ENCODE data around the gene PAX5.

The PAX5 gene

DNA sequence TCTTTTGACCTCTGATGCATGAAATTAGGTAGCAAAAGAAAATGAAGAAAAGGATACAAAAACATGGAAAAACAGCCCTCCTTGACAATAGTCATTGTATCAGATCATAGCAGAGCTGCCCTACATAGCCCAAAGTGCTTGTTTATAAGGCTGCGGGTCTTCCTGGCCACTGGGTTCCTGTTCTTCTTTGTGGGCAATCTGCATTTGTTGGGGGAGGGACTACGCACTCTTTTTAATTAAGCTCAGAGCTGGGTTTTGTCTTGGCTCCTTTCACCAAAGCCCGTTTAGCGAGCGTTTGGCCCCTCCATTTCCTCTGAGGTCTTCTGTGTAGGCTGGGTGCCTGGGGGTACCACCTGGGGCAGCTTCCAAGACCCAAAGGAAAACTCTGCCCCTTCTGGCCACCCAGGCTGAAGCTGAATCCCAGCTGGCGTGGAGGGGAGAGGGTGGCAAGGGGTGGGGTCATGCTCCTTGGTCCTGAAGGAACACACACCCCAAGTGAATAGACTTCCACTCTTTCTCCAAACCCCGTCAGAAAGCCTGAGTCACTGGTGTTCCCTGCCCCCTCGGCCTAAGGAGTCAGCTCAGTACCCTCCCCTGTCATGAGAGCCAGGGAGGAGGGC lies 6.5 kb upstream of the PAX5 start:
- Histone ChIP-seq H3K4me3 (ENCODE audit: low read depth in 1 of 2, low read length in 2 of 2) (no peak overlapping the region), H3K9ac (ENCODE audit: low read depth, low read length) (no peak overlapping the region), H2AFZ (ENCODE audit: low read depth, low read length) (no peak overlapping the region), H3K36me3 (ENCODE audit: insufficient read depth, low read length) (no peaks in the 10 kb centered on the region), H3K27me3 (ENCODE audit: insufficient read depth, low read length, poor library complexity) (peaks cover 22% of the 10 kb centered on the region), H3K27ac (ENCODE audit: low read length) (no peak overlapping the region), H3K4me1 (ENCODE audit: insufficient read depth, low read length) (peaks cover 9% of the 10 kb centered on the region), H3K9me3 (ENCODE audit: insufficient read depth, low read length, severe bottlenecking) (no peaks in the 10 kb centered on the region), H3K4me2 (ENCODE audit: insufficient read depth, low read length) (no peak overlapping the region), H4K20me1 (ENCODE audit: insufficient read depth, low read length) (no peaks in the 10 kb centered on the region), H3K79me2 (ENCODE audit: insufficient read depth, low read length) (no peaks in the 10 kb centered on the region)
- DNase-seq (no peak), ATAC-seq (ENCODE audit: insufficient read depth, low read depth) (no peak)
- TF ChIP-seq, protein P1, sequence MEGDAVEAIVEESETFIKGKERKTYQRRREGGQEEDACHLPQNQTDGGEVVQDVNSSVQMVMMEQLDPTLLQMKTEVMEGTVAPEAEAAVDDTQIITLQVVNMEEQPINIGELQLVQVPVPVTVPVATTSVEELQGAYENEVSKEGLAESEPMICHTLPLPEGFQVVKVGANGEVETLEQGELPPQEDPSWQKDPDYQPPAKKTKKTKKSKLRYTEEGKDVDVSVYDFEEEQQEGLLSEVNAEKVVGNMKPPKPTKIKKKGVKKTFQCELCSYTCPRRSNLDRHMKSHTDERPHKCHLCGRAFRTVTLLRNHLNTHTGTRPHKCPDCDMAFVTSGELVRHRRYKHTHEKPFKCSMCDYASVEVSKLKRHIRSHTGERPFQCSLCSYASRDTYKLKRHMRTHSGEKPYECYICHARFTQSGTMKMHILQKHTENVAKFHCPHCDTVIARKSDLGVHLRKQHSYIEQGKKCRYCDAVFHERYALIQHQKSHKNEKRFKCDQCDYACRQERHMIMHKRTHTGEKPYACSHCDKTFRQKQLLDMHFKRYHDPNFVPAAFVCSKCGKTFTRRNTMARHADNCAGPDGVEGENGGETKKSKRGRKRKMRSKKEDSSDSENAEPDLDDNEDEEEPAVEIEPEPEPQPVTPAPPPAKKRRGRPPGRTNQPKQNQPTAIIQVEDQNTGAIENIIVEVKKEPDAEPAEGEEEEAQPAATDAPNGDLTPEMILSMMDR (IDR thresholded peaks at IDR 0.05; ENCODE audit: borderline replicate concordance, extremely low read depth, low read length, poor library complexity, severe bottlenecking) = no peak
- no peak for TF ChIP-seq EZH2 (IDR thresholded peaks at IDR 0.05; ENCODE audit: borderline replicate concordance, low read depth, low read length, severe bottlenecking)

DNA sequence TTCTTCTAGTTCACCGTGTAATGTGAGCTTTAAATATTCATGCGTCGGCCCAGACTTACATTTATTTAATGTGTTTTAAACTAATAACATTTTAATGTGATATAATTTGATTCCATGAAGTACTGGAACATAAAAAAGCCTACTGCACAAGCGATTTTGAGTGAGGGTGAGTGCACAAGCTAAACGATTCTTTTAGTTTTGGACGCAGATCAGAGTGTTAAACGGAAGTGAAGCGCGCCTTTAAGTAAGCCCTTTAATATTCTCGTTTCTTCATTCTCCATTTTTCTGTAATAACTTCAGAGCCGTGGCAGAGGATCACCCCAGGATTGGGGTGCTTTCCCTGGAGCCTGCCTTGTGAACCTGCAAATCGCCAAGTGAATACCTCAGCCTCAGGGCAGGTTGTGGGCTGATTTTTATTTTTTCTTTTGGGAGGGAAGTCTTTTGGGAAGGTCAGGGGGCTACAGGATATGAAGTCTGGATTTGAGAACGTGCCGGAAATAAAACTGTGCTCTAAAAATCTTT lies 4.9 kb upstream of the PAX5 start:
- H3K27me3 ChIP-seq (ENCODE audit: insufficient read depth, low read length, poor library complexity) = peaks cover 24% of the 10 kb centered on the region
- no peak overlapping the region for H2AFZ ChIP-seq (ENCODE audit: low read depth, low read length)
- no peak overlapping the region for H3K4me3 ChIP-seq (ENCODE audit: low read depth in 1 of 2, low read length in 2 of 2)
- no peak for DNase-seq
- H3K9ac ChIP-seq (ENCODE audit: low read depth, low read length) = no peak overlapping the region
- no peak for ATAC-seq (ENCODE audit: insufficient read depth, low read depth)
- no peak overlapping the region for H3K27ac ChIP-seq (ENCODE audit: low read length)
- no peak overlapping the region for H3K4me2 ChIP-seq (ENCODE audit: insufficient read depth, low read length)
- H4K20me1 ChIP-seq (ENCODE audit: insufficient read depth, low read length) = no peaks in the 10 kb centered on the region
- peaks cover 9% of the 10 kb centered on the region for H3K4me1 ChIP-seq (ENCODE audit: insufficient read depth, low read length)
- no peaks in the 10 kb centered on the region for H3K36me3 ChIP-seq (ENCODE audit: insufficient read depth, low read length)
- TF ChIP-seq, protein P1 (IDR thresholded peaks at IDR 0.05; ENCODE audit: borderline replicate concordance, extremely low read depth, low read length, poor library complexity, severe bottlenecking) = no peak
- no peak for TF ChIP-seq EZH2 (IDR thresholded peaks at IDR 0.05; ENCODE audit: borderline replicate concordance, low read depth, low read length, severe bottlenecking)
- no peaks in the 10 kb centered on the region for H3K79me2 ChIP-seq (ENCODE audit: insufficient read depth, low read length)
- no peaks in the 10 kb centered on the region for H3K9me3 ChIP-seq (ENCODE audit: insufficient read depth, low read length, severe bottlenecking)

DNA sequence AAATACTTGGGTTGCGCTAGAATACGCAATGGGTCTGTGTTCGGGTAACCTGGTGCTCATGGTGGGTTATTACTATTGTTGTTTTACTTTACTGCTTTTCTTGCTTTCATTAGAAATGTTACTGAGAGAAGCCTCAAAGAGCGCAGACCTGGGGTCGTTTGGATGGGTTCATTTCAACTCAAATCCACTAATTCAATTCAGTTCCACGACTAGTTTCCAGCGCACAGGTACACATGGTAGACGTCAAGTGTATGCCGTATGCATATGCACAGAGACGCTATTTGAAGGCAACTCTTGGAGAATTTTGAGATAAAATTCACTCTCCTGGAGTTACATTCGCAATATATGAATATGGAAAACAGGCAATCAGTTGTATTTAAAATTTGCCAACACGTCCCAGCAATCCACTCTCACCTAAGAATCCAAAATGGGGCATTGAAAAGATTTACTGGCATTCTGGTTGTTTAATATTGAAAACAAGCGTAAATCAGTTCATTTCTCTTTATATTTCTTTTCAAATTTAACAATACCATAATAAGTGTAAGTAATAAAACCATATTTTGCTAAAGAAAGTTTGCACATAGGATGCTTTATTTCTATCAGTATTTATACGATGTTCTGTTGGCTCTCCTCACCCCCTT lies 4.4 kb upstream of the PAX5 start:
- H3K27ac ChIP-seq (ENCODE audit: low read length) = no peak overlapping the region
- no peak overlapping the region for H3K4me2 ChIP-seq (ENCODE audit: insufficient read depth, low read length)
- no peaks in the 10 kb centered on the region for H3K79me2 ChIP-seq (ENCODE audit: insufficient read depth, low read length)
- H4K20me1 ChIP-seq (ENCODE audit: insufficient read depth, low read length) = no peaks in the 10 kb centered on the region
- DNase-seq (no peak), ATAC-seq (ENCODE audit: insufficient read depth, low read depth) (no peak)
- TF ChIP-seq EZH2 (IDR thresholded peaks at IDR 0.05; ENCODE audit: borderline replicate concordance, low read depth, low read length, severe bottlenecking) = no peak
- TF ChIP-seq, protein P1 (IDR thresholded peaks at IDR 0.05; ENCODE audit: borderline replicate concordance, extremely low read depth, low read length, poor library complexity, severe bottlenecking) = no peak
- no peaks in the 10 kb centered on the region for H3K9me3 ChIP-seq (ENCODE audit: insufficient read depth, low read length, severe bottlenecking)
- no peak overlapping the region for H3K9ac ChIP-seq (ENCODE audit: low read depth, low read length)
- H3K36me3 ChIP-seq (ENCODE audit: insufficient read depth, low read length) = no peaks in the 10 kb centered on the region
- H2AFZ ChIP-seq (ENCODE audit: low read depth, low read length) = no peak overlapping the region
- peaks cover 24% of the 10 kb centered on the region for H3K27me3 ChIP-seq (ENCODE audit: insufficient read depth, low read length, poor library complexity)
- H3K4me3 ChIP-seq (ENCODE audit: low read depth in 1 of 2, low read length in 2 of 2) = no peak overlapping the region
- peaks cover 9% of the 10 kb centered on the region for H3K4me1 ChIP-seq (ENCODE audit: insufficient read depth, low read length)
